22Rv1 (cell line): ENCODE results near the gene TCAP.

Source experiments
- H3K27ac ChIP-seq: fragments of 450-650 bp; 2 replicates; pipeline ENCODE4 v1.5.1; 2017
- ZFX ChIP-seq: fragments of 450-650 bp; IDR thresholded peaks from 2 replicates; pipeline ENCODE4 v1.6.1; 2017; ENCODE audit warnings: antibody characterized with exemption, borderline replicate concordance
- TF ChIP-seq, protein P1 (sequence below): fragments of 450-650 bp; IDR thresholded peaks from 2 replicates; pipeline ENCODE4 v1.5.1; 2017; ENCODE audit warnings: mild to moderate bottlenecking

Gene TCAP

DNA sequence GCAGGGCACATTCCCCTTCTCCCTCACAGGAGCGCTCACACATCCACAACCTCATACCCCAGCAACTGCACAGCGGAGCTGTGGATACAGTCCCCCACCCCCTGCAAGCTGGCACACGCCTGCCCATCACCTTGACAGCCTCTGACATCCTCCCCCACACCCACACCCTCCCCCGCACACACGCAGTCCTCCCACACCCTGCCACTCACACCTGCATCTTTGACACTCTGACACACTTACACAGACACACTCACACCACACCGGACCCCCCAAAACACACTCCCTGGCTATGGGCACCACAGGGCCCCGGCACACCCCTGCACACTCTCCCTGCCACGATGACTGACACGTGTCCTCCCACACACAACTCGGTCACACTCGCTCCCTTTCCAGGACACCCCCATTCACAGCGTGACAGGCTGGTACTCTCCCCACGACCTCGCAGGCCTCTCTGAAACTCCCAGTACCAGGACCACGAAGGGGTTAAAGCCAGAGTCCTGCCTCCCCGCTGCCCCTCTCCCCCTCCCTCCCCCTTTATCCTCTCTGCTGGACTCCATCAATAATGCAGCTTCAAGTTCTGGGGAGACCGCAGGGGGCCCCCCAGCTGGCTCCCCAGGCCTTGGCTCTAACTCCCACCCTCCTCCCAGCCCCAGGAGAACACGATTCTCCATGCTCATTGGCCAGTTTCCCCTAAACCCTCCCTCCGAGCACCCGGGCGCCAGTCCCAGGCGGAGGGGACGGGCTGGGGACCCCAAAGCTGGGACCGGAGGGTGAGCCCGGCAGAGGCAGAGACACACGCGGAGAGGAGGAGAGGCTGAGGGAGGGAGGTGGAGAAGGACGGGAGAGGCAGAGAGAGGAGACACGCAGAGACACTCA, 38.7 kb upstream of the TCAP start, which contains the start of gene PPP1R1B:
PPP1R1B (plus strand) TSS at position 782 of the 876 bp plus-strand sequence. CDS start 441 bp downstream, outside the sequence.
- TF ChIP-seq, protein P1, sequence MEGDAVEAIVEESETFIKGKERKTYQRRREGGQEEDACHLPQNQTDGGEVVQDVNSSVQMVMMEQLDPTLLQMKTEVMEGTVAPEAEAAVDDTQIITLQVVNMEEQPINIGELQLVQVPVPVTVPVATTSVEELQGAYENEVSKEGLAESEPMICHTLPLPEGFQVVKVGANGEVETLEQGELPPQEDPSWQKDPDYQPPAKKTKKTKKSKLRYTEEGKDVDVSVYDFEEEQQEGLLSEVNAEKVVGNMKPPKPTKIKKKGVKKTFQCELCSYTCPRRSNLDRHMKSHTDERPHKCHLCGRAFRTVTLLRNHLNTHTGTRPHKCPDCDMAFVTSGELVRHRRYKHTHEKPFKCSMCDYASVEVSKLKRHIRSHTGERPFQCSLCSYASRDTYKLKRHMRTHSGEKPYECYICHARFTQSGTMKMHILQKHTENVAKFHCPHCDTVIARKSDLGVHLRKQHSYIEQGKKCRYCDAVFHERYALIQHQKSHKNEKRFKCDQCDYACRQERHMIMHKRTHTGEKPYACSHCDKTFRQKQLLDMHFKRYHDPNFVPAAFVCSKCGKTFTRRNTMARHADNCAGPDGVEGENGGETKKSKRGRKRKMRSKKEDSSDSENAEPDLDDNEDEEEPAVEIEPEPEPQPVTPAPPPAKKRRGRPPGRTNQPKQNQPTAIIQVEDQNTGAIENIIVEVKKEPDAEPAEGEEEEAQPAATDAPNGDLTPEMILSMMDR = no peak
- TF ChIP-seq ZFX = no peak
- H3K27ac ChIP-seq = peak within 1 kb of the TSS; percentile 80; the same call in 1 of the 2 replicates

- TF ChIP-seq, protein P1 = no peak
- no peak for TF ChIP-seq ZFX
- H3K27ac ChIP-seq = peak overlapping the region; percentile 80; the same call in 1 of the 2 replicates
Measured at GRCh38 chr17:39627047-39627711, 38.0 kb upstream of the TCAP start.

GRCh38 chr17:39627712-39628516, 37.2 kb upstream of the TCAP start:
- H3K27ac ChIP-seq = peak overlapping the region; percentile 80; the same call in 1 of the 2 replicates
- TF ChIP-seq, protein P1 = no peak
- TF ChIP-seq ZFX = no peak

DNA sequence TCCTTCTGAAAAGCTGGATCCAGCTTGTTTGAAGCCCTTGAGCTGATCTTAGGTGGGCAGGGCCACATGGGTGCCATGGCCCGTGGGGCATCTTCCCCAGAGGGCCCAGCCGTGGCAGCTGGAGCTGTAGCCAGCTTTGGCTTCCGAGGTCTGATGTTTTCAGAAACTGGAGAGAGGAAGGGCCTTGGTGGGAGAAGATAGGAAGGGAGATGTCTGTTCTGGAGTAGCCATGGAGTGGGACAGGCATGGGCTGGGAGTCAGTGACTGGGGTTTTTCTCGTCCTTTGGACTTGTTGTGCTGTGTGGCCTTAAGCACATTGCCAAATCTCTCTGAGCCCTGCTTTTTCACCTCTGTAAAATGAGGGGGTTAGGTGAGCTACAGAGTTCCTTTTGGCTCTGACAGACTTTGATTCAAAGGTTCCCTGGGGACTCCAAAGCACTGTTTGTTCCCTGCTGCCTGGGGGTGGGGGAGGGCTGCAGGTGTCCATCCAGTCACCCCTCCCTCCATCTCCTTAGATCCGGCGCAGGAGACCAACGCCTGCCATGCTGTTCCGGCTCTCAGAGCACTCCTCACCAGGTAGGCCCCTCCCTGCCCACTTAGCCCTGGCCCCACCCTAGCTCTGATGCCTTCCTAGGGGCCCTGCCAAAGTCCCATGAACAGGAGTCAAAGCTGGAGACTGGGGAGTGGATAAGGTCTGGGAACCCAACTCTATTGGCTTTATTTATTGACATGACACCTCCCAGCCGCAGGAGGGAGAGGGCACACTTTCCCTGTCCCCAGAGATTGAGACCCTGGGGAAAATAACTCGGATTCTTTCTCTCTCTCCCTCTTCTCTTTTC, 36.3 kb upstream of the TCAP start:
- TF ChIP-seq, protein P1 = no peak
- no peak for TF ChIP-seq ZFX
- H3K27ac ChIP-seq = peak overlapping the region; percentile 80

GRCh38 chr17:39629494-39629880, 35.7 kb upstream of the TCAP start:
- H3K27ac ChIP-seq = peak overlapping the region; percentile 80
- no peak for TF ChIP-seq ZFX
- TF ChIP-seq, protein P1 = no peak

DNA sequence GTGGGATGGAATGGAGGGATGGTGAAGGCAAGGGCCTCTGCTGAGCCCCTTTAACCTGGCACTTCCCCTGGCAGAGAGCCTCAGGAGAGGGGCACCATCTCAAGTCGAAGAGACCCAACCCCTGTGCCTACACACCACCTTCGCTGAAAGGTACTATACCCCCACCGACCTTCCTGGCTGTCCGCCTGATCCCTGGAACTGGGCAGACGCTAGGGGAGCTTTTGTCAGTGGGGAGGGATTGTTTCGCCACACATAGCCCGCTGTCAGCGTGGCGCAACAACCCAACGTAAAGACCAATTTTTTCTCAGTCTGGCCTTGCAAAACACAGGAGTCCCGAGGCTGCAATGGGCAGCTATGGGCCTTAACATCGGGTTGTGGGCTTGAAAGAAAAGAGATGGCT, 35.3 kb upstream of the TCAP start:
- H3K27ac ChIP-seq = peak overlapping the region; percentile 80; the same call in 1 of the 2 replicates
- no peak for TF ChIP-seq ZFX
- TF ChIP-seq, protein P1 = no peak
